HT1080 (cell line): ENCODE results near the gene FAM24B. TPM values are rescaled to one million over a fixed set of nuclear protein-coding genes. Genes with fewer than 3 reads are reported as not detected.
"Not testable (repeated sequence)": the region's sequence is repeated elsewhere in the genome, so short reads cannot be mapped to it uniquely, and the experiment has no call there.

ENCODE experiments used
- DNase-seq: peaks from one replicate; pipeline ENCODE4 v3.0.0-alpha.2; 2015; ENCODE audit warnings: low read depth
- total RNA-seq: library from RNA; depleted of rRNA; stranded (reverse); fragments of >200 nt; shearing (Covaris generic); gene quantifications from 2 replicates; pipeline ENCODE4 v1.2.3, GENCODE V29; 2014

Gene FAM24B
- total RNA-seq, 1 experiment from 2014 or later = 7.9 TPM

- no peak for DNase-seq
Measured at GRCh38 chr10:122859527-122859926, 19.9 kb downstream of the FAM24B start.

GRCh38 chr10:122858042-122858441 lies 21.3 kb downstream of the FAM24B start:
- not testable (repeated sequence) for DNase-seq

GRCh38 chr10:122856902-122857301 lies 22.5 kb downstream of the FAM24B start:
- DNase-seq = no peak

GRCh38 chr10:122855745-122856144 lies 23.6 kb downstream of the FAM24B start:
- no peak for DNase-seq

GRCh38 chr10:122854648-122855047 lies 24.7 kb downstream of the FAM24B start:
- peak; percentile 94 for DNase-seq

- DNase-seq = no peak
Measured at GRCh38 chr10:122853665-122854313, 25.6 kb downstream of the FAM24B start.

GRCh38 chr10:122852261-122852660 lies 27.1 kb downstream of the FAM24B start:
- DNase-seq = peak; percentile 72

GRCh38 chr10:122850705-122851640 lies 28.4 kb downstream of the FAM24B start:
- DNase-seq = no peak

- DNase-seq = peak; percentile 27
Measured at GRCh38 chr10:122849900-122850605, 29.3 kb downstream of the FAM24B start.

- DNase-seq = no peak
Measured at GRCh38 chr10:122849090-122849489, 30.3 kb downstream of the FAM24B start.

- peak; percentile 54 for DNase-seq
Measured at GRCh38 chr10:122847782-122848604, 31.4 kb downstream of the FAM24B start.

GRCh38 chr10:122845783-122846332 lies 33.5 kb downstream of the FAM24B start, which contains the start of gene CUZD1:
TSS of gene CUZD1 (minus strand) at chr10:122845857. CDS start at chr10:122845843, 14 bp downstream.
- DNase-seq = no peak

GRCh38 chr10:122844146-122844545 lies 35.2 kb downstream of the FAM24B start:
- DNase-seq = no peak

GRCh38 chr10:122841569-122841968 lies 37.8 kb downstream of the FAM24B start:
- no peak for DNase-seq

- no peak for DNase-seq
Measured at GRCh38 chr10:122839505-122839904, 39.9 kb downstream of the FAM24B start.

GRCh38 chr10:122838880-122839279 lies 40.5 kb downstream of the FAM24B start:
- no peak for DNase-seq

GRCh38 chr10:122835908-122836307 lies 43.5 kb downstream of the FAM24B start:
- no peak for DNase-seq

GRCh38 chr10:122830965-122831353 lies 48.4 kb downstream of the FAM24B start:
- no peak for DNase-seq

- DNase-seq = no peak
Measured at GRCh38 chr10:122830273-122830964, 49.0 kb downstream of the FAM24B start.

- DNase-seq = no peak
Measured at GRCh38 chr10:122829454-122829853, 49.9 kb downstream of the FAM24B start.
